Measurements from ENCODE around the gene ATP6AP1. TPM values are rescaled to one million over a fixed set of nuclear protein-coding genes. Genes with fewer than 3 reads are reported as not detected.

The ATP6AP1 gene
- polyA plus RNA-seq, 1 donor (not counting 4 experiments of a cell fraction or from before 2014, with no cell fraction given) = 42.4 TPM

- no peaks in the 10 kb centered on the region for H3K27me3 ChIP-seq (ENCODE audit: control insufficient read depth, extremely low read depth, insufficient read depth, low read length)
- FAIRE-seq = no peak
- no peaks in the 10 kb centered on the region for H4K20me1 ChIP-seq (ENCODE audit: control insufficient read depth, extremely low read depth, insufficient read depth, low read length)
- H3K9me1 ChIP-seq (ENCODE audit: control insufficient read depth, extremely low read depth, insufficient read depth, low read length) = no peaks in the 10 kb centered on the region
- dilution Hi-C loops (cut with MboI; ENCODE audit: extremely low pct_ligation_motif_present, low sequenced_read_pairs) = no loop called here
- peaks cover 6 to 18% of the 10 kb centered on the region in 2 experiments for H3K36me3 ChIP-seq (ENCODE audit: control insufficient read depth in 2 of 2, extremely low read depth in 1 of 2, insufficient read depth in 2 of 2, low read length in 2 of 2)
- H3K4me2 ChIP-seq (ENCODE audit: control insufficient read depth, extremely low read depth, insufficient read depth, low read depth, low read length) = no peak overlapping the region
- no peak overlapping the region for H3K9ac ChIP-seq (ENCODE audit: control insufficient read depth, extremely low read depth, insufficient read depth, low read length)
- no peak overlapping the region for H2AFZ ChIP-seq (ENCODE audit: control insufficient read depth, low read length)
- no peak overlapping the region for H3K27ac ChIP-seq (ENCODE audit: control insufficient read depth, insufficient read depth, low read length)
- peaks cover 2% of the 10 kb centered on the region for H3K4me1 ChIP-seq (ENCODE audit: control insufficient read depth, extremely low read depth, insufficient read depth, low read length)
- TF ChIP-seq CTCF (optimal IDR thresholded peaks at IDR 0.05 in 1 of 3, IDR thresholded peaks at IDR 0.05 in 1 of 3, conservative IDR thresholded peaks at IDR 0.05 in 1 of 3; ENCODE audit: extremely low read depth in 1 of 3, insufficient read depth in 2 of 3, low read length in 3 of 3) (no peak), EZH2 (IDR thresholded peaks at IDR 0.05; ENCODE audit: low read length) (no peak)
- peaks cover 13% of the 10 kb centered on the region for H3K79me2 ChIP-seq (ENCODE audit: control insufficient read depth, insufficient read depth, low read length)
- H3K9me3 ChIP-seq (ENCODE audit: control insufficient read depth, low read depth, low read length) = no peaks in the 10 kb centered on the region
- H3K4me3 ChIP-seq (ENCODE audit: control insufficient read depth in 2 of 3, extremely low read depth in 1 of 3, insufficient read depth in 2 of 3, low read depth in 1 of 3, low read length in 3 of 3) = no peak overlapping the region
- DNase-seq (ENCODE audit: low read depth, low spot score) = no peak
Measured at GRCh38 chrX:154401045-154401799, 27.3 kb upstream of the ATP6AP1 start.

- FAIRE-seq (peak; percentile 82), DNase-seq (ENCODE audit: low read depth, low spot score) (no peak)
- no peak overlapping the region for H3K4me3 ChIP-seq (ENCODE audit: control insufficient read depth in 2 of 3, extremely low read depth in 1 of 3, insufficient read depth in 2 of 3, low read depth in 1 of 3, low read length in 3 of 3)
- TF ChIP-seq EZH2 (IDR thresholded peaks at IDR 0.05; ENCODE audit: low read length) (no peak), CTCF (optimal IDR thresholded peaks at IDR 0.05 in 1 of 3, IDR thresholded peaks at IDR 0.05 in 1 of 3, conservative IDR thresholded peaks at IDR 0.05 in 1 of 3; ENCODE audit: extremely low read depth in 1 of 3, insufficient read depth in 2 of 3, low read length in 3 of 3) (no peak)
- no peak overlapping the region for H3K4me2 ChIP-seq (ENCODE audit: control insufficient read depth, extremely low read depth, insufficient read depth, low read depth, low read length)
- H3K36me3 ChIP-seq (ENCODE audit: control insufficient read depth in 2 of 2, extremely low read depth in 1 of 2, insufficient read depth in 2 of 2, low read length in 2 of 2) = peaks cover 6 to 18% of the 10 kb centered on the region in 2 experiments
- H3K27ac ChIP-seq (ENCODE audit: control insufficient read depth, insufficient read depth, low read length) = peak overlapping the region; percentile 4
- no peaks in the 10 kb centered on the region for H3K9me3 ChIP-seq (ENCODE audit: control insufficient read depth, low read depth, low read length)
- H3K4me1 ChIP-seq (ENCODE audit: control insufficient read depth, extremely low read depth, insufficient read depth, low read length) = peaks cover 2% of the 10 kb centered on the region
- no peaks in the 10 kb centered on the region for H3K27me3 ChIP-seq (ENCODE audit: control insufficient read depth, extremely low read depth, insufficient read depth, low read length)
- peaks cover 13% of the 10 kb centered on the region for H3K79me2 ChIP-seq (ENCODE audit: control insufficient read depth, insufficient read depth, low read length)
- H3K9ac ChIP-seq (ENCODE audit: control insufficient read depth, extremely low read depth, insufficient read depth, low read length) = no peak overlapping the region
- H2AFZ ChIP-seq (ENCODE audit: control insufficient read depth, low read length) = no peak overlapping the region
- dilution Hi-C loops (cut with MboI; ENCODE audit: extremely low pct_ligation_motif_present, low sequenced_read_pairs) = no loop called here
- no peaks in the 10 kb centered on the region for H3K9me1 ChIP-seq (ENCODE audit: control insufficient read depth, extremely low read depth, insufficient read depth, low read length)
- H4K20me1 ChIP-seq (ENCODE audit: control insufficient read depth, extremely low read depth, insufficient read depth, low read length) = no peaks in the 10 kb centered on the region
Measured at GRCh38 chrX:154401918-154402621, 26.4 kb upstream of the ATP6AP1 start.

All from keratinocyte (primary cell).